ENCODE data around the gene EXOC4. TPM values are rescaled to one million over a fixed set of nuclear protein-coding genes. Genes with fewer than 3 reads are reported as not detected.
A peak's percentile ranks its signal among the peaks of the same experiment; 100 is the strongest.
"Not testable (repeated sequence)": the region's sequence is repeated elsewhere in the genome, so short reads cannot be mapped to it uniquely, and the experiment has no call there.

The EXOC4 gene
- total RNA-seq: 56.4 TPM

GRCh38 chr7:133252858-133253518 lies at the start of gene EXOC4:
EXOC4 (plus strand) TSS chr7:133253078.
- ATAC-seq: peak; percentile 100

DNA sequence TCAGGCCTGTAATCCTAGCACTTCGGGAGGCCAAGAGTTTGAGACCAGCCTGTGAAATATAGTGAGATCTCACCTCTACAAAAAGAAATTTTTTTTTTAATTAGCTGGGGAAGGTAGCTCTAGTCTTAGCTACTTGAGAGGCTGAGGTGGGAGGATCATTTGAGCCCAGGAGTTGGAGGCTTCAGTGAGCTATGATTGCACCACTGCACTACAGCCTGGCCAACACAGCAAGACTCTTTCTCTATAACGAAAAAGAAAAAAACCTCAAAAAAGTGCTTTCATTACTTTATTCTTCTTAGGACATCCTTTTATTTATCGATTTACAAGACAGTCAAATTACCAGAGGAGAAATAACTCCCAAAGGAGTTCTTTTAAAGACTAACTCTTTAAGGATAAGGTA lies 49.4 kb upstream of the EXOC4 start:
- ATAC-seq: no peak

- ATAC-seq: no peak
These were observed 45.2 kb upstream of the EXOC4 start for GRCh38 chr7:133207687-133208086.

DNA sequence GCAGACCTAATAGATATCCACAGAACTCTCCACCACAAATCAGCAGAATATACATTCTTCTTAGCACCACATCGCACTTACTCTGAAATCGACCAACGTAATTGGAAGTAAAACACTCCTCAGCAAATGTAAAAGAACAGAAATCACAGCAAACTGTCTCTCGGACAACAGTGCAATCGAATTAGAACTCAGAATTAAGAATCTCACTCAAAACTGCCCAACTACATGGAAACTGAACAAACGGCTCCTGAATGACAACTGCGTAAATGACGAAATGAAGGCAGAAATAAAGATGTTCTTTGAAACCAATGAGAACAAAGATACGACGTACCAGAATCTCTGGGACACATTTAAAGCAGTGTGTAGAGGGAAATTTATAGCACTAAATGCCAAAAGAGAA lies 42.1 kb upstream of the EXOC4 start:
- not testable (repeated sequence) for ATAC-seq

DNA sequence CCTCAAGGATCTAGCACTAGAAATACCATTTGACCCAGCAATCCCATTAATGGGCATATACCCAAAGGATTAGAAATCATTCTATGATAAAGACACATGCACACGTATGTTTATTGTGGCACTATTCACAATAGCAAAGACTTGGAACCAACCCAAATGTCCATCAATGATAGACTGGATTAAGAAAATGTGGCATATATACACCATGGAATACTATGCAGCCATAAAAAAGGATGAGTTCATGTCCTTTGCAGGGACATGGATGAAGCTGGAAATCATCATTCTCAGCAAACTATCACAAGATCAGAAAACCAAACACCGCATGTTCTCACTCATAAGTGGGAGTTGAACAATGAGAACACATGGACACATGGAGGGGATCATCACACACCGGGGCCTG lies 39.1 kb upstream of the EXOC4 start:
- ATAC-seq: not testable (repeated sequence)

- no peak for ATAC-seq
These were observed 35.1 kb upstream of the EXOC4 start for GRCh38 chr7:133217773-133218172.

DNA sequence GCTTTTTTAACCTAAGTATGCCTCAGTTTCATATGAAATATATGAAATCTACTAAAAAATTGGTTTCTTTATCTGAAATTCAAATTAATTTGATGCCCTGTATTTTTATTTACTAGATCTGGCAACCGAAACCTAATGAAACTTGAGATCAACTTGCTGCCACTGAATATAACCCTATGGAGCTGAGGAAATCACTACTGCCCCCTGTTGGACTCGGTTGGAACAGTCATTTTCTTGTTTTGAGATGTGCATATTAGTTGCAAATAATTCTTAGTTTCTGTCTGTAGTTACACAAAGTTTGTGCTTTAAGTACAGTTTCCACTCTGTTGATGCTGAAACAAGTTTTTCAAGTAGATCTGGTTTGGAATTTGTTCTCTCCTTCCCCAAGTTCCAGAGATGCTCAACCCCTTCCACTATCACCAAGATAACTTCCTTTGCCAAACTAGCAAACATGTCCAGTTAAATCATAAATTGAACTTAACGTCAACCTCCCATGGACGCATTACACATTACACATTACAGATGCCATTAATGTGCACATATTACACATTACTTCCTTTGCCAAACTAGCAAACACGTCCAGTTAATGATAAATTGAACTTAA lies 22.2 kb upstream of the EXOC4 start:
- ATAC-seq: no peak

DNA sequence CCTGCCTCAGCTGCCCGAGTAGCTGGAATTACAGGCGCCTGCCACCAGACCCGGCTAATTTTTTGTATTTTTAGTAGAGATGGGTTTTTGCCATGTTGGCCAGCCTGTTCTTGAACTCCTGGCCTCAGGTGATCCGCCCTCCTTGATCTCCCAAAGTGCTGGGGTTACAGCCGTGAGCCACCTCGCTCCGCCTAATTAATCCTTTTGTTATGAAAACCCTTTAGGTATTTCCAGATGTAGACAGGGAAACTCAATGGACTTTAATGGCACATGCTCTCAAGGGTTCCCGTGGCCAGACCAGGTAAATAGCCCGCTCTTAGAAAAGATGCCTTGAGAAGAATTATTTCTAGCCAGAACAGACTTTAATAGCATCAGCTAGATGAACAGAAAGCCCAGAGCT lies 19.7 kb upstream of the EXOC4 start:
- ATAC-seq: no peak

DNA sequence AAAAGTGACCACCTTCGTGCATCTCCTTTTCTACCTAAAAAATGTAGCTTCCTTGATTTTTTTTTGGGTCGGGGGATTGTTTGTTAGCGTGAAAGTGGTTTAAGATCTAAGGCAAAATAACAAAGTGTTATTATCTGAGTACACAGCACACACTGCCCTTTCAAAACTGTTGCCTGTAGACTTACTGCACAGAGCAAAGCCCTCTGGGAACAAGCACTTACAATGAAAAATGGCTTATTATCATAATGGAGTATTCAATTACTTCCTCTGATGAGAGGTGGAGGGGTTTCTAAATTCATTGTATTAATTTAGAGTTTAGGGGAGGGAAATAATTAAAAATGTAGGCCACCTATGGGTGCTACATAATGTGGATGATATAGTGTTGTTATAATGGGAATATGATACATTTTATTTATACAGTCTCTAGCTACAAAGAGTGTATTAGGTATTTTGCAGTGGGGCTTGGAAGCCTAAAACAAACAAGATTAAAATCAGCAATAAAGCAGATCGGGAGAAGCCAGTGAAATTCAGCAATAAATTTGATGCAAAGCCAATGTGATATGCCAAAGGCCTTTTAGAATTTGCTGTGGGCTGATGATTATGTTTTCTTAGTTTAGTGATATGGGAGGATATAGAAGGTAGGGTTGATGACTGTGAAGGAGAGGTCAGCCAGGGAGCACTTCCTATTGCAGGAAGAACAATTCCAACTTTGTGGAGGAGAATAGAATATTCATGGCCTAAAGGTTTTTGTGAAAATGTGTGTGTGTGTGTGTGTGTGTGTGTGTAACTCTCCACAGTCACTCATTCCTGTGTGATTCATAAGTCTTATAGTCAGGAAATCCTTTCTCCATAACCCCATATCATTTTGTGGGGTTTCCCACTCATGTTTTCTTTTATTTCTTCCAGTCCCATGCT lies 17.7 kb upstream of the EXOC4 start:
- no peak for ATAC-seq

DNA sequence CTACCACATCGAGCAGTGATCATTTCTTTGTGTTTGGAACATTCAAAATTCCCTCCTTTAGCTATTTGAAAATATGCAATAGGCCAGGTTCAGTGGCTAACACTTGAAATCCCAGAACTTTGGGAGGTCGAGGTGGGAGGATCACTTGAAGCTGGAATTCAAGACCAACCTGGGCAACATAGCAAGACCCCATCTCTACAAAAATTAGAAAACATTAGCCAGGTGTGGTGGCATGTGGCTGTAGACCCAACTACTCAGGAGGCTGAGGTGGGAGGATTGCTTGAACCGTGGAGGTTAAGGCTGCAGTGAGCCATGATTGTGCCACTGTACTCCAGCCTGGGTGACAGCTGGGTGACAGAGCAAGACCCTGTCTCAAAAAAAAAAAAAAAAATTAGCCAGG lies 15.3 kb upstream of the EXOC4 start:
- no peak for ATAC-seq

GRCh38 chr7:133240302-133240701 lies 12.6 kb upstream of the EXOC4 start:
- ATAC-seq: no peak

DNA sequence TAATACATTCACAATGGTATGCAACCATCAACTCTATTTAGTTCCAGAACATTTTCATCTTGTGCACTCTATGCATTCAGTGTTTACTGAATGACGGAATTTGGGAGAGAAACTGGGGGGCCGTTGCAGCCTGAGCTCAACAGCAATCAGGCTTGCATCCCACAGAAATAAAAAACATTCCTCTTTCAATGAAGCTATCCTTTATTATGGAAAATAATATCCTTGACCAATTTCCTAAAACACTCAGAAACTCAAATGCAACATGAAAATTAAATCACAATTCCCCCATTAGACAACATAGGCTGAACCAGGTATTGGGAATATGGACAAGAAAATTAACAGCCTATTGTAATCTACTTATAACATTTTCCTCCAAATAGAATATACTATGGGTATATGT lies 6.3 kb upstream of the EXOC4 start:
- ATAC-seq: no peak

DNA sequence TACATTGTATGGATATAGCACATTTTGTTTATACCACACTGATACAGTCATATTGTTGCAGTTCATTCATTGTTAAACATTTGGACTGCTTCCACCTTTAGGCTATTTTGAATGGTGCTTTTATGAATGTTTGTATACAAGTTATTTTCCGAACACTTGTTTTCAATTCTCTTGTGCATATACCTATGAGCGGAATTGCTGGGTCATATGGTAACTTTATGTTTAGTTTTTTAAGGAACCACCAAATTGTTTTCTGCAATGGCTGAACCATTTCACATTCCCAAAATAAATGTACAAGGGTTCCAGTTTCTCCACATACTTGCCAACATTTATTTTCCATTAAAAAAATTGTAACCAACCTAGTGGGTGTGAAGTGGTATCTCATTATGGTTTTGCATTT lies 4.0 kb upstream of the EXOC4 start:
- ATAC-seq: no peak

DNA sequence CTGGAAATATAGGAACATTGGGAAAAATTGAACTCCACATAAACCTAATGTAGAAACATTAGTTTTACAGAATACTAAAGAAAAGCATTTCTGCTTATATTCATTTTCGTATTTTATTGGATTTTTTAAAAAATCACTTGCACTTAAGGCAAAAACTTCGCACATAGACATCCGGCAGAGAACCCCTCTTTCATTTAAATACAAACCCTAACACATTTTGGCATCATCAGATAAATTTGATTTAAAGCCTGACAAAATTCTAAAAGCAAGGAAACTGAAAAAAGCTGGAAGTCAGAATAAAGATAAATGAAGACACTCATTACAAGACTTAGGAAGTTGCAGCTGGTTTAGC lies 396 bp upstream of the EXOC4 start:
- ATAC-seq: no peak

GRCh38 chr7:133253519-133253875 lies 619 bp downstream of the EXOC4 start:
- peak; percentile 28 for ATAC-seq

- no peak for ATAC-seq
These were observed 2.6 kb downstream of the EXOC4 start for GRCh38 chr7:133255486-133255885.

DNA sequence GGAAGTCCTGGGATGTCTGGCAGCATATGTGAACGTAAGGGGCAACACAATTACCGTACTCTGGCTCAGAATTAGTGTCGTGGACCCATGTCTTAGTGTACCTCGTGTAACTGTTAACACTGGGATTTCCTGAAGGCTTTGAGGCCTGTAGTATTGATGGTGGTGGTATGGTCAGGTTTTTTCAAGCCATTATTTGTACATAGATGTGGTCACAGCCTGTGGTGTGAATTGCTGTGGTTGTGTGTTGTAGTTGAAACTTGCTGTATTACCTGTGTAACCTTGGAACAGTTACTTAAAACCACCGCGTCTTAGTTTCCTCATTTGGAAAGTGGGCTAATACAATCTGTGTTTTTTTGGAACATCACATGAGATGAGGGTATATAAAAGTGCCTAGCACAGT lies 5.3 kb downstream of the EXOC4 start:
- ATAC-seq: no peak

GRCh38 chr7:133265821-133266220 lies 12.9 kb downstream of the EXOC4 start:
- ATAC-seq: no peak

DNA sequence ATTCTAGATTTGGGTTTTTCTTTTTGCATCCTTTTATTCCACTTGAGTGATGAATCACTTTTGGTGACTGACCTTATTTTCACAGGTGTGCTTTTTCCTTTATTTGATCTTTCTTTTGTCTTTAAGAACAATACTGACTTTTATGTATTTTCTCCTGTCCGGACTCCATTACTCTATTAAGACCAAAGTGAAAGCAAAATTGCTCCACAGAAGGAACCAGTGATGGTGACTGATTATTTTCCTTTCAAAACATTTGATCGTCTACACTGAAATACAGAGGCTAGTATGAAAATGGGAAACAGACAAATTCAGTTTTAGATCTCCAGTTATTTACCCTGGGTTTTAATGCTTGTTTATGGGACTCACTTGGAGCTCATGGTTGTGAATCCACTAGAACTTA lies 15.5 kb downstream of the EXOC4 start:
- ATAC-seq: no peak

GRCh38 chr7:133272336-133272735 lies 19.5 kb downstream of the EXOC4 start:
- no peak for ATAC-seq

- ATAC-seq: no peak
These were observed 20.3 kb downstream of the EXOC4 start for GRCh38 chr7:133273227-133273626.

DNA sequence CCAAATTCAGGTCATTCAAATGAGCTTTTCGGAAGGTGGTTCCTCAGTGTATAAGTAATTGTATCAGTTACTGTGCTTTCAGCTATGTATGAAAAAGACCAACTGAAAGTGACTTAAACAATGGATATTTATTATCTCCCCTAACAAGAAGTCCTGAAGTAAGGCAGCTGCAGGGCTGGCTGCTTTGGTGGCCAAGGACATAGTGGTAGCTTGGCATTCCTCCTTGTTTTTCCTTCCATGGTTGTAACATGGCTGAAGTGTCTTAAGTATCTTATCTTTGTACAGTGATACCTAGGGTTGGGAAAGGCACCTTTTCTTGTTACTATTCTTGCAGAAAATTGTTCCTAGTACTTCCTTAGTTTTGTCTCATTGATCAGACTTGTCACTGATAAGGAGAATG lies 21.4 kb downstream of the EXOC4 start:
- no peak for ATAC-seq

- ATAC-seq: no peak
These were observed 22.1 kb downstream of the EXOC4 start for GRCh38 chr7:133275008-133275407.
